Superior temporal gyrus (tissue), 1 donor: Measurements from ENCODE around the gene CEMP1.

Experiments used
- DNase-seq: peaks from one replicate; pipeline ENCODE4 v3.0.0-alpha.2; 2016; ENCODE audit errors: extremely low spot score

Gene CEMP1

GRCh38 chr16:2500918-2501750 is 30.1 kb downstream of the CEMP1 start:
- DNase-seq, result peak; percentile 89

GRCh38 chr16:2500430-2500917 is 30.7 kb downstream of the CEMP1 start:
- DNase-seq, result no peak

GRCh38 chr16:2499890-2500429 is 31.2 kb downstream of the CEMP1 start:
- no peak for DNase-seq

GRCh38 chr16:2499454-2499853 is 31.8 kb downstream of the CEMP1 start:
- DNase-seq, result no peak

- DNase-seq, result no peak
These were observed 32.5 kb downstream of the CEMP1 start for GRCh38 chr16:2498531-2499253.

GRCh38 chr16:2497695-2498484 is 33.3 kb downstream of the CEMP1 start:
- no peak for DNase-seq

GRCh38 chr16:2497116-2497630 is 34.0 kb downstream of the CEMP1 start:
- no peak for DNase-seq

- DNase-seq, result no peak
These were observed 34.7 kb downstream of the CEMP1 start for GRCh38 chr16:2496223-2497115.

GRCh38 chr16:2495041-2495440 is 36.2 kb downstream of the CEMP1 start:
- no peak for DNase-seq

- DNase-seq, result no peak
These were observed 36.6 kb downstream of the CEMP1 start for GRCh38 chr16:2494616-2495015.

- DNase-seq, result no peak
These were observed 37.6 kb downstream of the CEMP1 start for GRCh38 chr16:2493605-2494004.

GRCh38 chr16:2492292-2492691 is 38.9 kb downstream of the CEMP1 start:
- DNase-seq, result no peak

- no peak for DNase-seq
These were observed 40.8 kb downstream of the CEMP1 start for GRCh38 chr16:2490190-2491105.

GRCh38 chr16:2489581-2489980 is 41.6 kb downstream of the CEMP1 start:
- peak; percentile 5 for DNase-seq

- DNase-seq, result no peak
These were observed 43.2 kb downstream of the CEMP1 start for GRCh38 chr16:2487903-2488531.

GRCh38 chr16:2487517-2487842 is 43.7 kb downstream of the CEMP1 start:
- no peak for DNase-seq

- DNase-seq, result peak; percentile 58
These were observed 44.3 kb downstream of the CEMP1 start for GRCh38 chr16:2486645-2487516.

- no peak for DNase-seq
These were observed 45.2 kb downstream of the CEMP1 start for GRCh38 chr16:2485811-2486507.
